Measurements from ENCODE around the gene TMED4.

TMED4 gene

DNA sequence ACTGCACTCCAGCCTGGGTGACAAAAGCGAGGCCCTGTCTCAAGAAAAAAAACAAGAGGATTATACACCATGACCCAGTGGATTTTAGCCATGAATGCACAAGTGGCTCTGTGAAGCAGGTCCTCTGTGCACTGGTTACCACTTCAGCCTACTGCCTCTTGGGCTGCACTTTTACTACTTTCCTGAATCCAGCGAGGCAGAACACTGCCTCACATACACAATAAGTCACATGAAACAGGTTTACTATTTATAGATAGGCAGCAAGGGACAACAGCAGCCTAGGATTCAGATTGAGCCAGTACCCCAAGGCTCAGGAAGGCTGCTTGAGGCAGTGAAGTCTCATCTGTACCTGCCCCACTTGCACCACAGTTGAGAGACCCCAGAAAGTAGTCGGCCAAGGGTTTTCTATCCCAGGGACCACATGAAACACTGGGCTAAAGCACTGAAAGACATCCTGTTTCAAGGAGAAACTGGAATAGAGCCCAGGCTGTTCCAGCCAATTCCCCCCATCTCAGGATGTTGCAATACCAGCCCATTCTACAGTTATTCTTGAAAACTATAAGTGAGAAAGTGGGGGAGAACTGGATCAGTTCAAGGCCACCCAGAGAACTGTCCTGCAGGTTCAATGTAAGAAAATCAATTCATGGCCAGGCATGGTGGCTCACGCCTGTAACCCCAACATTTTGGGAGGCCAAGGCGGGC is 14.1 kb upstream of the TMED4 start:
- no peak overlapping the region for H3K4me3 ChIP-seq (ENCODE audit: low read length)
- TF ChIP-seq, protein P1, sequence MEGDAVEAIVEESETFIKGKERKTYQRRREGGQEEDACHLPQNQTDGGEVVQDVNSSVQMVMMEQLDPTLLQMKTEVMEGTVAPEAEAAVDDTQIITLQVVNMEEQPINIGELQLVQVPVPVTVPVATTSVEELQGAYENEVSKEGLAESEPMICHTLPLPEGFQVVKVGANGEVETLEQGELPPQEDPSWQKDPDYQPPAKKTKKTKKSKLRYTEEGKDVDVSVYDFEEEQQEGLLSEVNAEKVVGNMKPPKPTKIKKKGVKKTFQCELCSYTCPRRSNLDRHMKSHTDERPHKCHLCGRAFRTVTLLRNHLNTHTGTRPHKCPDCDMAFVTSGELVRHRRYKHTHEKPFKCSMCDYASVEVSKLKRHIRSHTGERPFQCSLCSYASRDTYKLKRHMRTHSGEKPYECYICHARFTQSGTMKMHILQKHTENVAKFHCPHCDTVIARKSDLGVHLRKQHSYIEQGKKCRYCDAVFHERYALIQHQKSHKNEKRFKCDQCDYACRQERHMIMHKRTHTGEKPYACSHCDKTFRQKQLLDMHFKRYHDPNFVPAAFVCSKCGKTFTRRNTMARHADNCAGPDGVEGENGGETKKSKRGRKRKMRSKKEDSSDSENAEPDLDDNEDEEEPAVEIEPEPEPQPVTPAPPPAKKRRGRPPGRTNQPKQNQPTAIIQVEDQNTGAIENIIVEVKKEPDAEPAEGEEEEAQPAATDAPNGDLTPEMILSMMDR (conservative IDR thresholded peaks at IDR 0.05; ENCODE audit: low read depth, low read length) = peak; percentile 19
- no peak for DNase-seq (ENCODE audit: low read depth)

- no peak for DNase-seq (ENCODE audit: low read depth)
- TF ChIP-seq, protein P1 (conservative IDR thresholded peaks at IDR 0.05; ENCODE audit: low read depth, low read length) = no peak
- no peak overlapping the region for H3K4me3 ChIP-seq (ENCODE audit: low read length)
Observed at GRCh38 chr7:44590910-44591309, 8.9 kb upstream of the TMED4 start.

DNA sequence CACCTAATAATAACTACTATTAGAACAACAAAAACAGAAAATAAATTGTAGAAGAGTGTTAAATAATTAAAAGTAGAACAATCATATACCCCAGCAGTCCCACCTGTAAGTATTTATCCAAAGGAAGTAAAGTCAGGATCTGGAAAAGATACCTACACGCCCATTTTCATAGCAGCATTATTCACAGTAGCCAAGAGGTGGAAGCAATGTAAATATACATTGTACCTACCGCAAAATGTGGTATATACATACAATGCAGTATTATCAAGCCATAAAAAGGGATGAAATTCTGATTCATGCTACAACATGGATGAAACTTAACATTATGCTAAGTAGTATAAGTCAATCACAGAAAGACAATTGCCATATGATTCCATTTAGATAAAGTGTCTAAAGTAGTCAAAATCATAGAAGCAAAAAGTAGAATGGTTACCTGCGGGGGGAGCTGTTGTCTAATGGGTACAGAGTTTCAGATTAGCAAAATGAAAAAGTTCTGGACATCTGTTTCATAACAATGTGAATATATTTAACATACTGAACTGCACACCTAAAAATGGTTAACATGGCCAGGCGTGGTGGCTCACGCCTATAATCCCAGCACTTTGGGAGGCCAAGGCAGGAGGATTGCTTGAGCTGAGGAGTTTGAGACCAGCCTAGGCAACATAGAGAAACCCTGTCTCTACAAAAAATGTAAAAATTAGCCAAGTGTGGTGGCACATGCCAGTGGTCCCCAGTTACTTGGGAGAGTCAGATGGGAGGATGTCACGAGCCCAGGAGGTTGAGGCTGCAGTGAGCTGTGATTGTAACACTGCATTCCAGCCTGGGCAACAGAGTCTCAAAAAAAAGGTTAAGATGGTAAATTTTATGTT is 6.0 kb upstream of the TMED4 start:
- DNase-seq (ENCODE audit: low read depth) = no peak
- TF ChIP-seq, protein P1 (conservative IDR thresholded peaks at IDR 0.05; ENCODE audit: low read depth, low read length) = peak; percentile 64
- no peak overlapping the region for H3K4me3 ChIP-seq (ENCODE audit: low read length)

DNA sequence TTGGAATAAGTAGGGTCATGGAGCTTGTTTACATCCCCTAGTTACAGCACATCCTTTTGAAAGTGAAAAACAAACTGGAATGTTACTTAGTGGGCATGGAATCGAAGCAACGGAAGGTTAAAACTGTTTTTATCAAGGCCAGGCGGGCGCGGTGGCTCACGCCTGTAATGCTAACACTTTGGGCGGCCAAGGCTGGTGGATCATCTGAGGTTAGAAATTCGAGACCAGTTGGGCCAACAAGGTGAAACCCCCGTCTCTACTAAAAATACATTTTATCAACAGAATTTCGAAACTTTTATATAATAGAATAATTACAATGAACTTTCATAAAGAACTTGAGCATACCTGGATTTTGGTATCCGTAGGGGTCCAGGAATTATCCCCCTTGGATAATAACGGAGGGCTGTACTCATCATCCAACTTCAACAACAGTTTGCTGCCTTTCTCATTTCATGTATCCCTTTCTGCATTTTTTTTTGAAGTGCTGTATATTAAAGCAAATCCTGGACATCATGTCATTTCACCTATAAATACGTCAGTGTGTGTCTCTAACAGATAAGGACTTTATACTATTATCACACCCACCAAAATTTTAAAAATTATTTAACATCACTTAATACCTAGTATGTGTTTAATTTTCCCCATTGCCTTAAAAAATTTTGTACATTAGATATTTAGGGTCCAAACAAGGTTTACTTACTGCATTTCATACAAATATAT is 1.3 kb upstream of the TMED4 start:
- DNase-seq (ENCODE audit: low read depth) = no peak
- peak overlapping the region; percentile 57 for H3K4me3 ChIP-seq (ENCODE audit: low read length)
- TF ChIP-seq, protein P1 (conservative IDR thresholded peaks at IDR 0.05; ENCODE audit: low read depth, low read length) = no peak

GRCh38 chr7:44580945-44581878 is 819 bp downstream of the TMED4 start:
- peak overlapping the region; percentile 81 for H3K4me3 ChIP-seq (ENCODE audit: low read length)
- no peak for DNase-seq (ENCODE audit: low read depth)
- TF ChIP-seq, protein P1 (conservative IDR thresholded peaks at IDR 0.05; ENCODE audit: low read depth, low read length) = no peak

DNA sequence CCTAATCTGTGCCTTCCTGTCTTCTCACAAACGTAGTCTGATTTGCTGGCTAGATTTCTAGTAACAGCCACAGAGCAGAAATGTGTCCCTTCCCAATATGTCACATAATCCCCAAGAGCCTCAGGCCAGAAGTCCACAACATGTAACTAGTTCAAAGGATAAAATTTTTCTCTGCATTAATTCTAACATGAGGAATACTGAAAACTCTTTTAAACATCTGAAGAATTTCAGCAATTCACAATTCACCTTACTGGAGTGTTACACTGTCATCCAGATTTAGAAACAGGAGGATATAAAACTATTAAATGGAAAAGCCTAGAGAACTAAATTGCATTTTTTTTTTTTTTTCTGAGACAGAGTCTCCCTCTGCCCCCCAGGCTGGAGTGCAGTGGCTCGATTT is 5.8 kb downstream of the TMED4 start:
- no peak for DNase-seq (ENCODE audit: low read depth)
- TF ChIP-seq, protein P1 (conservative IDR thresholded peaks at IDR 0.05; ENCODE audit: low read depth, low read length) = no peak
- H3K4me3 ChIP-seq (ENCODE audit: low read length) = no peak overlapping the region
